Measurements from ENCODE around the gene GUCA2B. TPM values are rescaled to one million over a fixed set of nuclear protein-coding genes. Genes with fewer than 3 reads are reported as not detected.

Gene GUCA2B
- total and polyA plus RNA-seq, 2 of the 4 experiments (the other 2 are of a cell fraction): not detected

- H2BK120ac ChIP-seq (ENCODE audit: low read depth, low read length): no peak overlapping the region
These were observed 16.7 kb upstream of the GUCA2B start for GRCh38 chr1:42136466-42136865.

More at GRCh38 chr1:42136466-42136865, 16.7 kb upstream of the GUCA2B start:
- Histone ChIP-seq H4K8ac (ENCODE audit: low read depth in 2 of 2, low read length in 2 of 2) (no peak overlapping the region), H3K4me3 (ENCODE audit: insufficient read depth, low read depth, low read length) (no peak overlapping the region), H3K36me3 (ENCODE audit: control insufficient read depth, insufficient read depth, low read length) (no peaks in the 10 kb centered on the region), H2BK20ac (ENCODE audit: low read depth, low read length) (no peak overlapping the region), H3K27ac (ENCODE audit: insufficient read depth, low read length) (no peak overlapping the region), H3K4me2 (ENCODE audit: low read depth, low read length) (no peak overlapping the region), H3K23ac (ENCODE audit: low read depth, low read length) (no peak overlapping the region), H3K9me3 (ENCODE audit: control insufficient read depth, insufficient read depth, low read length) (no peaks in the 10 kb centered on the region), H2AK5ac (ENCODE audit: low read depth, low read length) (no peak overlapping the region), H3K9ac (ENCODE audit: low read depth, low read length) (no peak overlapping the region), H3K14ac (replicated peaks; ENCODE audit: low read depth, low read length) (no peak overlapping the region), H3K79me1 (ENCODE audit: low read depth in 1 of 2, low read length in 2 of 2) (no peaks in the 10 kb centered on the region), H2BK15ac (ENCODE audit: low read depth, low read length) (no peak overlapping the region), H3K4me1 (ENCODE audit: control insufficient read depth, insufficient read depth, low read length) (no peaks in the 10 kb centered on the region), H4K5ac (ENCODE audit: low read depth, low read length) (no peak overlapping the region), H3K56ac (ENCODE audit: extremely low read depth, insufficient read depth, low read length) (no peak overlapping the region), H3K18ac (ENCODE audit: low read depth, low read length) (no peak overlapping the region), H3K9me1 (ENCODE audit: insufficient read depth, low read length) (no peaks in the 10 kb centered on the region; the same call in 1 of the 2 replicates), H2BK5ac (ENCODE audit: low read depth, low read length, poor library complexity, severe bottlenecking) (no peak overlapping the region), H4K91ac (ENCODE audit: insufficient read depth, low read depth, low read length) (no peak overlapping the region), H2AK9ac (replicated peaks; ENCODE audit: low read depth, low read length, poor library complexity) (no peak overlapping the region), H2AFZ (replicated peaks; ENCODE audit: low read length, poor library complexity) (no peak overlapping the region), H4K20me1 (ENCODE audit: insufficient read depth, low read length) (no peaks in the 10 kb centered on the region), H3K27me3 (ENCODE audit: control insufficient read depth, insufficient read depth, low read length) (peaks cover 19% of the 10 kb centered on the region), H3K4ac (ENCODE audit: low read depth, low read length) (no peak overlapping the region)
- POLR2A ChIA-PET (ENCODE audit: unreplicated experiment): no interaction called here
- intact Hi-C loops (cut with micrococcal nuclease): no loop called here
- CTCF ChIA-PET: no interaction called here
- TF ChIP-seq RAD21 (IDR thresholded peaks at IDR 0.05; ENCODE audit: low read length) (no peak), ELK1 (IDR thresholded peaks at IDR 0.05; ENCODE audit: borderline replicate concordance, low read depth, low read length) (no peak)
- DNase-seq (no peak), ATAC-seq (ENCODE audit: low read depth) (no peak)
- in situ Hi-C loops (cut with MboI; ENCODE audit: low sequenced_read_pairs): no loop called here
- no TSS peak for BruUV-seq (replicated peaks)
- dilution Hi-C loops (cut with HindIII; ENCODE audit: low sequenced_read_pairs, unreplicated experiment): no loop called here

Data from IMR-90 (cell line).